Stomach (tissue), 4 donors: ENCODE results near the gene NRG2.

ENCODE experiments used
- CTCF ChIP-seq, 7 experiments: fragments of 450-650 bp in 4 of 7; fragments of 200-600 bp in 3 of 7; sonication (generic) in 3 of 7; IDR thresholded peaks; one replicate each; pipeline ENCODE4 v1.5.1; 2016 to 2019; ENCODE audit warnings: antibody characterized with exemption in 7 of 7, control low read depth in 2 of 7, mild to moderate bottlenecking in 1 of 7
- EP300 ChIP-seq: sonication (generic); formaldehyde crosslinking; IDR thresholded peaks from one replicate; pipeline ENCODE4 v1.6.1; 2017; ENCODE audit warnings: antibody characterized with exemption
- POLR2A ChIP-seq, 4 donors: fragments of 450-650 bp; IDR thresholded peaks; one replicate each; pipeline ENCODE4 v1.6.1; 2016; ENCODE audit warnings: antibody characterized with exemption in 4 of 4, control low read depth in 2 of 4, mild to moderate bottlenecking in 1 of 4, moderate library complexity in 1 of 4
- POLR2AphosphoS5 ChIP-seq, 3 donors: sonication (generic); formaldehyde crosslinking; IDR thresholded peaks; one replicate each; pipeline ENCODE4 v1.6.1; 2016; ENCODE audit warnings: antibody characterized with exemption in 3 of 3

- peak in 4 of 7 experiments; percentile 31 to 76 (median 64) for TF ChIP-seq CTCF (IDR thresholded peaks at IDR 0.05)
- TF ChIP-seq POLR2AphosphoS5 (IDR thresholded peaks at IDR 0.05) = no peak
- no peak for TF ChIP-seq POLR2A (IDR thresholded peaks at IDR 0.05)
- TF ChIP-seq EP300 = no peak
Measured at GRCh38 chr5:140073296-140073695, 30.2 kb upstream of the NRG2 start.
